ENCODE data around the gene CERKL.

CERKL gene

GRCh38 chr2:181500201-181500600, 156.7 kb downstream of the CERKL start:
- Histone ChIP-seq H3K9ac (ENCODE audit: low read length in 2 of 2) (no peak overlapping the region), H3K4me3 (ENCODE audit: low read length in 2 of 2) (no peak overlapping the region), H3K36me3 (ENCODE audit: control insufficient read depth in 2 of 2, insufficient read depth in 2 of 2, low read length in 2 of 2) (no peaks in the 10 kb centered on the region), H3K4me1 (ENCODE audit: control insufficient read depth, insufficient read depth, low read length) (no peaks in the 10 kb centered on the region), H3K27me3 (ENCODE audit: control insufficient read depth in 1 of 2, insufficient read depth in 2 of 2, low read length in 2 of 2) (no peaks in the 10 kb centered on the region), H3K27ac (ENCODE audit: low read length) (no peak overlapping the region), H3K9me3 (ENCODE audit: control insufficient read depth in 2 of 2, low read length in 2 of 2) (no peaks in the 10 kb centered on the region)

DNA sequence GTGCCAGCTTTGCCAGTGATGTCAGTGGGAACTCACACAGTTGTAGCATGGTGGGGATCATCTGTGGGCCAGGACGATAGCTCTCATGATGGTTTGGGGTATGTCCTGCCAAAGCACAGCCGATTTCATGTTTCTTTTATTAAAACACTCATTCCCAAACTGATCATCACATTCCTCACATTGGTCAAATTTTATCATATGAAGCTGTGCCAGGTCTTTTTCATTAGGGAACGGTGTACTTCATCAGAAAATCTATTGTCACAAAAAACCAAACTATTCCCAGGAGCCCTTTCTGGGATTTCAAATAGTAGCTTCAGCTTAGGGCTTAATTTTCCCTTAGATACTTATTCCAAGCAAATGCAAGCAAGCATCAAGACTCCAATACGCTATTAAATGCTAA, 157.7 kb downstream of the CERKL start:
- Histone ChIP-seq H3K4me3 (ENCODE audit: low read length in 2 of 2) (no peak overlapping the region), H3K9me3 (ENCODE audit: control insufficient read depth in 2 of 2, low read length in 2 of 2) (no peaks in the 10 kb centered on the region), H3K9ac (ENCODE audit: low read length in 2 of 2) (no peak overlapping the region), H3K27me3 (ENCODE audit: control insufficient read depth in 1 of 2, insufficient read depth in 2 of 2, low read length in 2 of 2) (no peaks in the 10 kb centered on the region), H3K36me3 (ENCODE audit: control insufficient read depth in 2 of 2, insufficient read depth in 2 of 2, low read length in 2 of 2) (no peaks in the 10 kb centered on the region), H3K4me1 (ENCODE audit: control insufficient read depth, insufficient read depth, low read length) (no peaks in the 10 kb centered on the region), H3K27ac (ENCODE audit: low read length) (no peak overlapping the region)
